Mucosa of descending colon (tissue), 3 donors: ENCODE results near the gene TYW3. TPM values are rescaled to one million over a fixed set of nuclear protein-coding genes. Genes with fewer than 3 reads are reported as not detected.
A peak's percentile ranks its signal among the peaks of the same experiment; 100 is the strongest.

Source experiments
- ATAC-seq: fragments of 200-7000 bp; cut with Tn5 transposase; one replicate; pipeline ENCODE4 v1.9.1; 2020; ENCODE audit warnings: mild to moderate bottlenecking, moderate library complexity
- DNase-seq, 3 donors: peaks; one replicate each; pipeline ENCODE4 v3.0.0-alpha.2; 2020
- H3K36me3 ChIP-seq: fragments of 200-600 bp; one replicate; pipeline ENCODE4 v1.8.0; 2021; ENCODE audit warnings: low read depth, mild to moderate bottlenecking
- H3K4me1 ChIP-seq: fragments of 200-600 bp; one replicate; pipeline ENCODE4 v1.8.0; 2021; ENCODE audit warnings: low read depth, mild to moderate bottlenecking
- H3K4me3 ChIP-seq: fragments of 200-600 bp; one replicate; pipeline ENCODE4 v1.8.0; 2021; ENCODE audit warnings: mild to moderate bottlenecking
- H3K9me3 ChIP-seq: fragments of 200-600 bp; one replicate; pipeline ENCODE4 v1.8.0; 2021; ENCODE audit warnings: mild to moderate bottlenecking
- CTCF ChIP-seq: fragments of 200-600 bp; IDR thresholded peaks from one replicate; pipeline ENCODE4 v1.8.0; 2022; ENCODE audit warnings: antibody characterized with exemption, mild to moderate bottlenecking
- intact Hi-C, 2 donors: fragments of 100-400 bp; cut with DNase I in 1 of 2; cut with micrococcal nuclease in 1 of 2; formaldehyde crosslinking; loops; one replicate each; pipeline versions ENCODE4 v1.11.0 to v1.11.1; 2022; cut with DNase I, micrococcal nuclease
- long read RNA-seq, 2 donors: library from polyadenylated mRNA; unstranded; transcript quantifications; one replicate each; pipeline ENCODE4 v2.0.0, GENCODE V29; 2019 to 2021
- total RNA-seq, 3 donors: library from RNA; stranded (reverse); fragmentation: NEBNext Ultra II Directional in 2 of 3; extraction: Animal tissue kit (Norgen Biotek cat#: 25700) in 2 of 3; gene quantifications; one replicate each; pipeline versions ENCODE4 v1.2.1 to v1.2.4, GENCODE V29; 2021 to 2023
- donor health status: DM: no; HTN: no; CAD: no; lungs with moderate emphysema.
- donor health status: DM: no; HTN: no; CAD: no.
- donor health status: DM: no; HTN: yes; CAD: no.

TYW3 gene
- total RNA-seq: 10 to 100 TPM in 2 of 3 donors, 1 to 10 TPM in 1; 8.3 to 24.0 (median 12.8) TPM
- long read RNA-seq, donor 1, transcript TYW3-201 (6 exons, 3,430 nt): major isoform, 10 of 12 reads
- long read RNA-seq, donor 1, partial matches to known transcripts: 2 of 12 reads
- long read RNA-seq, donor 1, other reads (novel, unspliced or antisense): 0 of 12 reads
- long read RNA-seq, donor 2, partial matches to known transcripts: 2 of 5 reads
- long read RNA-seq, donor 2, other reads (novel, unspliced or antisense): 1 of 5 reads

GRCh38 chr1:74732960-74733603, at the start of gene TYW3, which contains the start of gene CRYZ:
Gene TYW3 (plus strand): TSS chr1:74733152. CDS start chr1:74733245, 93 bp downstream.
Gene CRYZ (minus strand): TSS chr1:74733050. CDS start chr1:74724821, 8,229 bp downstream.
- no peak for TF ChIP-seq CTCF
- DNase-seq: peak; percentile 85 to 94 (median 88)
- Histone ChIP-seq H3K4me3 (peak within 1 kb of the TSS; percentile 54), H3K36me3 (no peaks in the 10 kb centered on the region), H3K4me1 (peaks cover 17% of the 10 kb centered on the region), H3K9me3 (no peaks in the 10 kb centered on the region)
- intact Hi-C loops: no loop called here
- peak; percentile 94 for ATAC-seq

GRCh38 chr1:74683656-74684055, 49.3 kb upstream of the TYW3 start:
- H3K36me3 ChIP-seq: no peaks in the 10 kb centered on the region
- ATAC-seq (no peak), DNase-seq (no peak)
- intact Hi-C loops: no loop called here
- H3K4me3 ChIP-seq: no peak overlapping the region
- TF ChIP-seq CTCF: no peak
- H3K9me3 ChIP-seq: no peaks in the 10 kb centered on the region
- H3K4me1 ChIP-seq: no peaks in the 10 kb centered on the region

- TF ChIP-seq CTCF: no peak
- intact Hi-C loops: no loop called here
- no peaks in the 10 kb centered on the region for H3K4me1 ChIP-seq
- H3K4me3 ChIP-seq: no peak overlapping the region
- no peaks in the 10 kb centered on the region for H3K36me3 ChIP-seq
- ATAC-seq (no peak), DNase-seq (no peak)
- H3K9me3 ChIP-seq: no peaks in the 10 kb centered on the region
These were observed 48.7 kb upstream of the TYW3 start for GRCh38 chr1:74684301-74684700.

- no peak overlapping the region for H3K4me3 ChIP-seq
- intact Hi-C loops: no loop called here
- DNase-seq (no peak), ATAC-seq (no peak)
- no peaks in the 10 kb centered on the region for H3K36me3 ChIP-seq
- no peaks in the 10 kb centered on the region for H3K9me3 ChIP-seq
- H3K4me1 ChIP-seq: no peaks in the 10 kb centered on the region
- TF ChIP-seq CTCF: no peak
These were observed 46.0 kb upstream of the TYW3 start for GRCh38 chr1:74686928-74687327.

- no peaks in the 10 kb centered on the region for H3K9me3 ChIP-seq
- peak in 1 of 3 donors; percentile 78 for DNase-seq
- ATAC-seq: peak; percentile 48
- no peaks in the 10 kb centered on the region for H3K4me1 ChIP-seq
- no peak overlapping the region for H3K4me3 ChIP-seq
- no peaks in the 10 kb centered on the region for H3K36me3 ChIP-seq
- TF ChIP-seq CTCF: peak; percentile 68
- intact Hi-C loops: no loop called here
These were observed 43.2 kb upstream of the TYW3 start for GRCh38 chr1:74689621-74690363.
